Heart right ventricle (tissue), 16 donors: ENCODE data around the gene CNIH2. TPM values are rescaled to one million over a fixed set of nuclear protein-coding genes. Genes with fewer than 3 reads are reported as not detected.

ENCODE experiments used
- ATAC-seq, 8 donors: fragments of 200-7000 bp; cut with Tn5 transposase; one replicate each; pipeline ENCODE4 v1.9.1; 2020; ENCODE audit warnings: mild to moderate bottlenecking in 8 of 8, moderate library complexity in 8 of 8, moderate number of reproducible peaks in 1 of 8
- DNase-seq, 2 donors: peaks; one replicate each; pipeline ENCODE4 v3.0.0-alpha.2; 2020
- H3K27ac ChIP-seq, 10 donors: fragments of 200-600 bp; sonication (generic) in 2 of 10; one replicate each; pipeline versions ENCODE4 v1.5.0 to v1.8.0; 2020 to 2022; ENCODE audit warnings: mild to moderate bottlenecking in 3 of 10
- H3K27me3 ChIP-seq, 7 donors: fragments of 200-600 bp; one replicate each; pipeline ENCODE4 v1.8.0; 2021 to 2022; ENCODE audit warnings: mild to moderate bottlenecking in 2 of 7
- H3K36me3 ChIP-seq, 9 donors: fragments of 200-600 bp; sonication (generic) in 1 of 9; one replicate each; pipeline versions ENCODE4 v1.5.0 to v1.8.0; 2020 to 2022; ENCODE audit warnings: mild to moderate bottlenecking in 2 of 9
- H3K4me1 ChIP-seq, 9 donors: fragments of 200-600 bp; sonication (generic) in 1 of 9; one replicate each; pipeline versions ENCODE4 v1.5.0 to v1.8.0; 2020 to 2022; ENCODE audit warnings: mild to moderate bottlenecking in 4 of 9
- H3K4me3 ChIP-seq, 10 donors: fragments of 200-600 bp; sonication (generic) in 2 of 10; one replicate each; pipeline versions ENCODE4 v1.5.0 to v1.8.0; 2020 to 2022; ENCODE audit warnings: mild to moderate bottlenecking in 7 of 10, moderate library complexity in 2 of 10
- H3K9me3 ChIP-seq, 11 donors: fragments of 200-600 bp in 10 of 11; sonication (generic) in 2 of 11; one replicate each; pipeline versions ENCODE4 v1.5.0 to v1.8.0; 2013 to 2022; ENCODE audit warnings: mild to moderate bottlenecking in 2 of 11, control low read depth in 1 of 11, moderate library complexity in 1 of 11
- CTCF ChIP-seq, 9 donors: fragments of 200-600 bp; sonication (generic) in 2 of 9; IDR thresholded peaks; one replicate each; pipeline versions ENCODE4 v1.5.0 to v1.8.0; 2021 to 2022; ENCODE audit warnings: antibody characterized with exemption in 9 of 9, mild to moderate bottlenecking in 5 of 9, moderate library complexity in 1 of 9
- WGBS, 2 donors: extraction: QIAGEN DNeasy Blood & Tissue Kit; methylation state at CpG; one replicate each; pipeline ENCODE4 v1.1.7; 2013; ENCODE audit warnings: inconsistent platforms in 1 of 2; 5-methylcytosine and 5-hydroxymethylcytosine counted together
- intact Hi-C, 10 donors: fragments of 100-400 bp; cut with DNase I; formaldehyde crosslinking; loops; one replicate each; pipeline versions ENCODE4 v1.11.1 to v1.14.2; 2022
- polyA plus RNA-seq, 2 donors: library from polyadenylated mRNA; stranded (reverse); fragments of 200-250 nt; gene quantifications; one replicate each; pipeline ENCODE4 v1.2.3, GENCODE V29; 2013
- total RNA-seq, 10 donors: library from RNA; stranded (reverse); fragmentation: NEBNext Ultra II Directional in 3 of 10; extraction: Animal tissue kit (Norgen Biotek cat#: 25700) in 3 of 10; gene quantifications; one replicate each; pipeline versions ENCODE4 v1.2.1 to v1.2.4, GENCODE V29; 2021 to 2023
- donor health status: Arrhythmogenic right ventricular cardiomyopathy.
- donor health status: ischemic (EF 13 %, LVEDD 7.1; RV severe dilation, severe dysfunction).
- donor health status: healthy with polysubstance abuse.
- donor health status: DM: no; HTN: yes; CAD: no.
- donor health status: DM: no; HTN: no; CAD: no.
- donor health status: ischemic (EF 25% LVEDD 6.9; RV normal size, moderate dysfunction).
- donor health status: ischemic (EF 25% LVEDD 5.7; RV mildly dilated, moderate dysfunction).
- donor health status: healthy.
- donor health status: DM: yes; HTN: yes; CAD: no.
- donor health status: Ischemic cardiomyopathy.
- donor health status: ischemic (EF 35%, LVEDD 5.7; RV mildly dilated, moderate dysfunction).
- donor health status: nonischemic (EF 11% LVEDD 7.7; RV severe dilation, severe dysfunction).
- donor health status: DM: yes; HTN: yes; CAD: no.
- donor health status: PGD.
- donor health status: ischemic (EF 29% LVEDD 5.4; RV normal size, mild dysfunction).
- donor health status: nonischemic (EF 23%, LVEDD 6.1; RV moderate dilation, normal function).

The CNIH2 gene
- total and polyA plus RNA-seq, 12 donors: 0.06 to 0.57 (median 0.45) TPM; not detected in 7

GRCh38 chr11:66332371-66333219, 54.6 kb downstream of the CNIH2 start:
- DNase-seq (no peak), ATAC-seq (no peak)
- no peak overlapping the region for H3K27ac ChIP-seq
- H3K4me1 ChIP-seq: peaks cover 19 to 45% (median 37%) of the 10 kb centered on the region in 9 donors
- no peak for TF ChIP-seq CTCF (IDR thresholded peaks at IDR 0.05)
- H3K36me3 ChIP-seq: peaks cover 0 to 37% (median 0%) of the 10 kb centered on the region in 9 donors
- H3K4me3 ChIP-seq: no peak overlapping the region
- no peaks in the 10 kb centered on the region for H3K9me3 ChIP-seq
- no peaks in the 10 kb centered on the region for H3K27me3 ChIP-seq
- 79 to 83% methylated on average over 18 of the region's 18 CpGs for WGBS, 2 donors
- intact Hi-C loops: loop anchor here in 1 of 10 donors (2.0 kb wide), 1 partner anchor 24 kb away; no protein-coding TSS in a partner anchor

DNA sequence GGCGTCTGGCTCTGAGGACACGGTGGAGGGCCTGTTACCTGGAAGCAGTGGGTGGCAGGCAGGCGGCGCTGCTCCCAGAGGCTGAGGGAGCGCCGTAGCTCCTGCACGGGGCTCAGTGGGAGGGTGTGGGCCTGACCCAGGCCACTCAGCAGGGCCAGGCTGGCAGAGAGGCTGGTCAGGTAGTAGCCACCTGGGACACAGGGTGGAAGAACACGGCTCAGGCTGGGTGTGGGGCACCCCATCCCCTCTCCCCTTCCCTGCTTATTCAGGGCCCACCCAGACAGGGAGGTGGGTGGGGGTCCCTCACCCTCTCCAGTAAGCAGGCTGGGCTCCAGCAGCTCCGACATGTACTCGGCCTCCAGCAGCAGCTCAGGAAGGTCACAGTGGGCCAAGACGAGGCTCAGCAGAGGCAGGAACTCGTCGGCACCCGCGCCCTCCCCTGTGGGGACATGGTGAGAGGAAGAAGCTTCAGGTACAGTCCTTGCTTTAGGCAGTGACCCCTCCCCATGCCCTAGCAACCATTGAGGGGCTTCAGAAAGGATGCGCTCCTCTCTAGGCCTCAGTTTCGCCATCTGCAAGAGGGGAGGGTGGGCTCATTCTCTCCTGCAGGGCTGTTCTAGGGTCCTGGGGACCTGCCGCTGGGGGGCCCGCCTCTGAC, 55.4 kb downstream of the CNIH2 start:
- Histone ChIP-seq H3K27me3 (no peaks in the 10 kb centered on the region), H3K27ac (no peak overlapping the region), H3K4me1 (peaks cover 14 to 37% (median 30%) of the 10 kb centered on the region in 9 donors), H3K9me3 (no peaks in the 10 kb centered on the region), H3K4me3 (no peak overlapping the region), H3K36me3 (peaks cover 0 to 45% (median 0%) of the 10 kb centered on the region in 9 donors)
- no peak for TF ChIP-seq CTCF (IDR thresholded peaks at IDR 0.05)
- DNase-seq (no peak), ATAC-seq (no peak)
- intact Hi-C loops: loop anchor here in 1 of 10 donors (2.0 kb wide), 1 partner anchor 25 kb away; no protein-coding TSS in a partner anchor
- WGBS, 2 donors: 89 to 93% methylated on average over 19 of the region's 19 CpGs

Other genes with a start within 250 kb of the CNIH2 start
- 1 to 10 TPM; 1.9 to 4.6 (median 2.5) TPM for gene GAL3ST3, start 229.0 kb upstream of the CNIH2 start, total RNA-seq
- 1 to 10 TPM in 1 of 2 donors, under 1 TPM in 1; 0.07 to 1.0 TPM for gene GAL3ST3, start 229.0 kb upstream of the CNIH2 start, polyA plus RNA-seq
- gene SF3B2, start 225.8 kb upstream of the CNIH2 start, total RNA-seq: 10 to 100 TPM; 62.0 to 89.8 (median 72.7) TPM
- 10 to 100 TPM; 46.5 to 94.9 TPM for gene SF3B2, start 225.8 kb upstream of the CNIH2 start, polyA plus RNA-seq
- gene PACS1, start 207.9 kb upstream of the CNIH2 start, total RNA-seq: 100 to 1,000 TPM in 4 of 10 donors, 10 to 100 TPM in 6; 50.0 to 121 (median 81.9) TPM
- gene PACS1, start 207.9 kb upstream of the CNIH2 start, polyA plus RNA-seq: 10 to 100 TPM; 24.1 to 28.2 TPM
- gene KLC2, start 20.5 kb upstream of the CNIH2 start, total RNA-seq: 10 to 100 TPM; 24.4 to 46.8 (median 33.4) TPM
- 10 to 100 TPM; 36.1 to 36.3 TPM for gene KLC2, start 20.5 kb upstream of the CNIH2 start, polyA plus RNA-seq
- gene RAB1B, start 9.5 kb upstream of the CNIH2 start, total RNA-seq: 100 to 1,000 TPM; 117 to 153 (median 132) TPM
- 100 to 1,000 TPM; 129 to 132 TPM for gene RAB1B, start 9.5 kb upstream of the CNIH2 start, polyA plus RNA-seq
- gene YIF1A, start 11.0 kb downstream of the CNIH2 start, total RNA-seq: 10 to 100 TPM; 38.3 to 75.0 (median 51.9) TPM
- 100 to 1,000 TPM in 1 of 2 donors, 10 to 100 TPM in 1; 54.9 to 168 TPM for gene YIF1A, start 11.0 kb downstream of the CNIH2 start, polyA plus RNA-seq
- under 1 TPM in 4 of 10 donors, not detected in 6; 0.17 to 0.24 (median 0.20) TPM for gene TMEM151A, start 13.7 kb downstream of the CNIH2 start, total RNA-seq
- under 1 TPM in 1 of 2 donors, not detected in 1; 0.10 TPM for gene TMEM151A, start 13.7 kb downstream of the CNIH2 start, polyA plus RNA-seq
- 10 to 100 TPM in 5 of 10 donors, 1 to 10 TPM in 5; 5.3 to 44.4 (median 9.1) TPM for gene CD248, start 38.9 kb downstream of the CNIH2 start, total RNA-seq
- 10 to 100 TPM in 1 of 2 donors, 1 to 10 TPM in 1; 8.6 to 35.9 TPM for gene CD248, start 38.9 kb downstream of the CNIH2 start, polyA plus RNA-seq
- gene RIN1, start 58.3 kb downstream of the CNIH2 start, total RNA-seq: 1 to 10 TPM in 8 of 10 donors, under 1 TPM in 2; 0.81 to 5.3 (median 1.6) TPM
- gene RIN1, start 58.3 kb downstream of the CNIH2 start, polyA plus RNA-seq: 10 to 100 TPM in 1 of 2 donors, 1 to 10 TPM in 1; 3.9 to 10.8 TPM
- 10 to 100 TPM; 10.6 to 17.6 (median 12.9) TPM for gene BRMS1, start 66.9 kb downstream of the CNIH2 start, total RNA-seq
- gene BRMS1, start 66.9 kb downstream of the CNIH2 start, polyA plus RNA-seq: 10 to 100 TPM; 25.2 to 73.9 TPM
- gene B4GAT1, start 69.5 kb downstream of the CNIH2 start, total RNA-seq: 10 to 100 TPM; 36.5 to 69.6 (median 48.1) TPM
- 10 to 100 TPM; 22.3 to 45.4 TPM for gene B4GAT1, start 69.5 kb downstream of the CNIH2 start, polyA plus RNA-seq
- gene SLC29A2, start 93.6 kb downstream of the CNIH2 start, total RNA-seq: 10 to 100 TPM in 3 of 10 donors, 1 to 10 TPM in 7; 7.8 to 28.0 (median 9.5) TPM
- gene SLC29A2, start 93.6 kb downstream of the CNIH2 start, polyA plus RNA-seq: 10 to 100 TPM; 25.9 to 50.6 TPM
- not detected for gene NPAS4, start 142.9 kb downstream of the CNIH2 start, total RNA-seq
- gene NPAS4, start 142.9 kb downstream of the CNIH2 start, polyA plus RNA-seq: under 1 TPM in 1 of 2 donors, not detected in 1; 0.04 TPM
- gene MRPL11, start 160.7 kb downstream of the CNIH2 start, total RNA-seq: 10 to 100 TPM; 37.2 to 57.2 (median 48.2) TPM
- 10 to 100 TPM; 33.3 to 51.0 TPM for gene MRPL11, start 160.7 kb downstream of the CNIH2 start, polyA plus RNA-seq
- gene PELI3, start 188.7 kb downstream of the CNIH2 start, total RNA-seq: 10 to 100 TPM in 1 of 10 donors, 1 to 10 TPM in 9; 5.3 to 10.9 (median 6.5) TPM
- 1 to 10 TPM; 3.5 to 7.2 TPM for gene PELI3, start 188.7 kb downstream of the CNIH2 start, polyA plus RNA-seq
- gene DPP3, start 202.3 kb downstream of the CNIH2 start, total RNA-seq: 10 to 100 TPM in 8 of 10 donors, 1 to 10 TPM in 2; 8.8 to 25.2 (median 14.7) TPM
- 10 to 100 TPM in 1 of 2 donors, 1 to 10 TPM in 1; 6.2 to 28.9 TPM for gene DPP3, start 202.3 kb downstream of the CNIH2 start, polyA plus RNA-seq
- 10 to 100 TPM; 14.5 to 23.9 (median 18.1) TPM for gene BBS1, start 232.5 kb downstream of the CNIH2 start, total RNA-seq
- 10 to 100 TPM in 1 of 2 donors, 1 to 10 TPM in 1; 9.6 to 14.7 TPM for gene BBS1, start 232.5 kb downstream of the CNIH2 start, polyA plus RNA-seq